ENCODE results near the gene SKAP1.
"Not testable (repeated sequence)": the region's sequence is repeated elsewhere in the genome, so short reads cannot be mapped to it uniquely, and the experiment has no call there.

SKAP1 gene

GRCh38 chr17:48240122-48240521 is 189.9 kb downstream of the SKAP1 start:
- DNase-seq: no peak

GRCh38 chr17:48239603-48239995 is 190.4 kb downstream of the SKAP1 start:
- DNase-seq: no peak

- DNase-seq: no peak
Observed at GRCh38 chr17:48238933-48239602, 190.9 kb downstream of the SKAP1 start.

GRCh38 chr17:48237456-48237855 is 192.6 kb downstream of the SKAP1 start:
- no peak for DNase-seq

- no peak for DNase-seq
Observed at GRCh38 chr17:48236681-48237134, 193.3 kb downstream of the SKAP1 start.

- no peak for DNase-seq
Observed at GRCh38 chr17:48234922-48235321, 195.1 kb downstream of the SKAP1 start.

GRCh38 chr17:48231995-48232959 is 197.7 kb downstream of the SKAP1 start:
- no peak for DNase-seq

- no peak for DNase-seq
Observed at GRCh38 chr17:48229936-48230335, 200.1 kb downstream of the SKAP1 start.

- no peak for DNase-seq
Observed at GRCh38 chr17:48228720-48229119, 201.3 kb downstream of the SKAP1 start.

GRCh38 chr17:48225725-48226567 is 204.1 kb downstream of the SKAP1 start:
- no peak for DNase-seq

- no peak for DNase-seq
Observed at GRCh38 chr17:48223945-48224344, 206.1 kb downstream of the SKAP1 start.

- DNase-seq: no peak
Observed at GRCh38 chr17:48219617-48220016, 210.4 kb downstream of the SKAP1 start.

- no peak for DNase-seq
Observed at GRCh38 chr17:48215583-48216139, 214.4 kb downstream of the SKAP1 start.

- DNase-seq: no peak
Observed at GRCh38 chr17:48213797-48214196, 216.2 kb downstream of the SKAP1 start.

GRCh38 chr17:48211787-48212186 is 218.2 kb downstream of the SKAP1 start:
- DNase-seq: no peak

GRCh38 chr17:48211011-48211410 is 219.0 kb downstream of the SKAP1 start:
- no peak for DNase-seq

GRCh38 chr17:48209973-48210372 is 220.0 kb downstream of the SKAP1 start:
- no peak for DNase-seq

- no peak for DNase-seq
Observed at GRCh38 chr17:48207776-48208544, 222.1 kb downstream of the SKAP1 start.

- not testable (repeated sequence) for DNase-seq
Observed at GRCh38 chr17:48207036-48207435, 223.0 kb downstream of the SKAP1 start.

GRCh38 chr17:48202959-48203358 is 227.1 kb downstream of the SKAP1 start:
- no peak for DNase-seq

GRCh38 chr17:48198950-48199541 is 231.0 kb downstream of the SKAP1 start:
- DNase-seq: no peak

- no peak for DNase-seq
Observed at GRCh38 chr17:48195910-48196309, 234.1 kb downstream of the SKAP1 start.

Measured in GF-D8 (cell line).